ENCODE data around the gene SPPL3.
"Not testable (repeated sequence)": the region's sequence is repeated elsewhere in the genome, so short reads cannot be mapped to it uniquely, and the experiment has no call there.

Gene SPPL3, protein sequence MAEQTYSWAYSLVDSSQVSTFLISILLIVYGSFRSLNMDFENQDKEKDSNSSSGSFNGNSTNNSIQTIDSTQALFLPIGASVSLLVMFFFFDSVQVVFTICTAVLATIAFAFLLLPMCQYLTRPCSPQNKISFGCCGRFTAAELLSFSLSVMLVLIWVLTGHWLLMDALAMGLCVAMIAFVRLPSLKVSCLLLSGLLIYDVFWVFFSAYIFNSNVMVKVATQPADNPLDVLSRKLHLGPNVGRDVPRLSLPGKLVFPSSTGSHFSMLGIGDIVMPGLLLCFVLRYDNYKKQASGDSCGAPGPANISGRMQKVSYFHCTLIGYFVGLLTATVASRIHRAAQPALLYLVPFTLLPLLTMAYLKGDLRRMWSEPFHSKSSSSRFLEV

DNA sequence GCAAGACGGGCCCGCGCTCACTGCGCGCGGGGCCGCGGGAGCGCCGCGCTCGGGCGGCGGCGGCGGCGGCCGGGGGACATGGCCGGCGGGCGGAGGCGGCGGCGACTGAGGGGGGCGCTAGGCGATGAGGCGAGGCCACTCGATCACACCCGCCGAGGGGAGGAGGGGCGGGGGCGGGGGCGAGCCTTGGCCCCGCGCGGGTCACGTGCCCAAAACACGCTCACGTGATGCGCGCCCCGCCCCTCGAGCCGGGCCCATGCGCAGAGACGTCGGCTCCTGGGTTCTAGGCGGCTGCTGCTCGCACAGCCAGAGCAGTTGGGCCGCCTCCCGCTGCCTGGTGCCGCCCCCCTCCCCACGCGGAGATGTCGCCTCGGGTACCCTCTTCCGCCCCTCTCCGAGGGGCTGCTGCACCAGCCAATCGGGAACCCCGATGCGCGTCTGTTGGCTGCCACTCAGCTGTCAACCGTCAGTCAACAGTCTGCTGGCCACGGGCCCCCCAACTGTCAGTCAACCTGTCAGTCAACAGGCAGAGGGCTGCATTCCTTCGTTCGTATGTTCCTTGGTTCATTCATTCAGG lies at the start of gene SPPL3:
Gene SPPL3, minus strand, starts transcription at position 162 of the 577 bp plus-strand sequence. CDS start 491 bp downstream, outside the sequence.
- peak; percentile 29 to 96 (median 84) for DNase-seq

DNA sequence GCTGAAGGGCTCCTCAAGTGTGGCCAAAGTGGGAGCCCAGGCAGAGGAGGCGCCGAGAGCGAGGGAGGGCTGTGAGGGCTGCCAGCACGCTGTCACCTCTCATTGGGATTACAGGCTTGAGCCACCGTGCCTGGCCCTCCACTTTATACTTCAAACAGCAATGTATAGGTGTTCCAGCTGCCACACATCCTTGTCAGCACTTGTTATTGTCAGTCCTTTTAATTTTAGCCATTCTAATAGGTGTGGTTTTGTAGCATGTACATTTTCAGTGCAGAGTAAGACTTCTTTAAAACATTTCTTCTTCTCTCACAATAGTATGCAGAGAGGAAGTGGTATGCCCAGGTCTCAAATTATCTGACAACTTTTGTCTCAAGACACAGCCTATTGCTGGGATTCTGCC lies 46.6 kb upstream of the SPPL3 start:
- DNase-seq: no peak

DNA sequence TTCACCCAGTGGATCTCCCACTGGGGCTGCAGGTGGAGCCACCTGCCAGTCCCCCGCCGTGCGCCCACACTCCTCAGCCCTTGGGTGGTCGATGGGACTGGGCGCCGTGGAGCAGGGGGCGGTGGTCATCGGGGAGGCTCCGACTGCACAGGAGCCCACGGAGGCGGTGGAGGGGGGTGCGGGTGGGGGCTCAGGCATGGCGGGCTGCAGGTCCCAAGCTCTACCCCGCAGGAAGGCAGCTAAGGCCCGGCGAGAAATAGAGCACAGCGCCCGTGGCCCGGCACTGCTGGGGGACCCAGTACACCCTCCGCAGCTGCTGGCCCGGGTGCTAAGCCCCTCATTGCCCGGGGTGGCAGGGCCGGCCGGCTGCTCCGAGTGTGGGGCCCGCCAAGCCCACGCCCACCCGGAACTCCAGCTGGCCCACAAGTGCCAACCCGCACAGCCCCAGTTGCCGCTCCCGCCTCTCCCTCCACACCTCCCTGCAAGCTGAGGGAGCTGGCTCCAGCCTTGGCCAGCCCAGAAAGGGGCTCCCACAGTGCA lies 46.2 kb upstream of the SPPL3 start:
- DNase-seq: not testable (repeated sequence)

DNA sequence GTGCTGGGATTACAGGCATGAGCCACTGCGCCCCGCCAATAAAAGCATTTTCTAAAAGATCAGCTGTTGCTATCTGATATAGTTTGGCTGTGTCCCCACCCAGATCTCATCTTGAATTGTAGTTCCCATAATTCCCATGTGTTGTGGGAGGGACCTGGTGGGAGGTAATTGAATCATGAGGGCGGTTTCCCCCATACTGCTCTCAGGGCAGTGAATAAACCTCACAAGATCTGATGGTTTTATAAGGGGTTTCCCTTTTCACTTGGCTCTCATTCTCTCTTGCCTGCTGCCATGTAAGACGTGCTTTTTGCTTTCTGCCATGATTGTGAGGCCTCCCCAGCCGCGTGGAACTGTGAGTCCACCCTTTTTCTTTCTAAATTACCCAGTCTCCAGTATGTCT lies 41.4 kb upstream of the SPPL3 start:
- not testable (repeated sequence) for DNase-seq

DNA sequence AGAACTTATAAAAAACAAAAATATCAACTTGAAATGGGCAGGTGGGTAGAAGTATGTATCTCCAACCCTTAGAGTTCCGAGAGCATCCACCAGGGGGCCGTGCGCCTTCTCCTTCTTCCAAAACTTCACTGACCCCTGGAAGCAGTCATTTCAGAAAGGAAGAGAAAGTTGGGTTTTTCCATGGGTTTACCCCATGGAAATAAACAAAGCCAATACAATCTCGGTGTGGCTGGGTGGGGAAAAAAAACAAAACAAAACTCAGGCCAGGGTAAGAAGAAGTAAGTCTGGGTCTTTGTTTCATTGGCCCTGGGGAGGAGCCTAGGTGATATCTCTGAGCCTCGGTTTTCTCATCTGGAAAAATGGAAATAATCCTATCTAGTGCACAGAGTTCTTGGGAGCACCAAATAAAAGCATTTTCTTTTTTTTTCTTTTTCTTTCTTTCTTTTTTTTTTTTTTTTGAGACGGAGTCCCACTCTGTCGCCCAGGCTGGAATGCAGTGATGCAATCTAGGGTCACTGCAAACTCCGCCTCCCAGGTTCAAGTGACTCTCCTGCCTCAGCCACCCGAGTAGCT lies 40.6 kb upstream of the SPPL3 start:
- DNase-seq: peak in 3 of 14 donors; percentile 0 to 5 (median 2)

DNA sequence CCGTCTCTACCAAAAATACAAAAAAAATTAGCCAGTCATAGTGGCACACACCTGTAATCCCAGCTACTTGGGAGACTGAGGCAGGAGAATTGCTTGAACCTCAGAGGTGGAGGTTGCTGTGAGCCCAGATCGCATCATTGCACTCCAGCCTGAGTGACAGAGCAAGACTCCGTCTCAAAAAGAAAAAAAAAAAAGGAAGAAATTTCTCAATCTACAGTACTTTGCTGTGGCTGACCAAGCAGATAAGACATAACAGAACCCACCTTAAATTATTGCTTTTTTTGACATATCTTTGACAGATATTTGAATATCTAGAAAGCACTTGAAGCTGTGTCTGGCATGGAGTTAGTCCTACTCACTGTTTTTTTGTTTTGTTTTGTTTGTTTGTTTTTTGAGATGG lies 39.3 kb upstream of the SPPL3 start:
- DNase-seq: no peak

DNA sequence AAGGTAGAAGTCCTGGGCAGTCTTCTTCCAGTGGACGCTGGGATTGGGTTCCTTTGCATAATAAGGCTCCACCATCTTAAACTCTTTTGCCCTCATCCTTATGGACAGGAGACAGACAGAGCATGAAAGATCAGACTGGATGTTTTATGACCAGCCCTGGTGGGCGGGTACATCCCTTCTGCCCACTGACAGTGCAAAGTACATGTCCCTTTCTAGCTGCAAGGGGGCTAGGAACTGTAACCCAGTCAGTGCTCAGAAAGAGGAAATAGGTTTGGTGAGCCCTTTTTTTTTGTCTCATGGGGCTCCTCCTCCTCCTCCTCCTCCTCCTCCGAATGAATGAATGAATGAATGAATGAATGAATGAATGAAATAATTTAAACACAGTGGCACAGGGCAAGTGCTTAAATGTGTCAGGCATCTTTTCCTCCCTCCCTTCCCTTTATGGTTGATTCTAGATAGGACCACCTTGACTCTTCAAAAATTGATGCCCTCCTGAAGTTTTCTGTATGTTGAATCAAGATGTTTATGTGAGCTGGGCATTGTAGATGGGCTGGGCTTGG lies 37.8 kb upstream of the SPPL3 start:
- DNase-seq: no peak

DNA sequence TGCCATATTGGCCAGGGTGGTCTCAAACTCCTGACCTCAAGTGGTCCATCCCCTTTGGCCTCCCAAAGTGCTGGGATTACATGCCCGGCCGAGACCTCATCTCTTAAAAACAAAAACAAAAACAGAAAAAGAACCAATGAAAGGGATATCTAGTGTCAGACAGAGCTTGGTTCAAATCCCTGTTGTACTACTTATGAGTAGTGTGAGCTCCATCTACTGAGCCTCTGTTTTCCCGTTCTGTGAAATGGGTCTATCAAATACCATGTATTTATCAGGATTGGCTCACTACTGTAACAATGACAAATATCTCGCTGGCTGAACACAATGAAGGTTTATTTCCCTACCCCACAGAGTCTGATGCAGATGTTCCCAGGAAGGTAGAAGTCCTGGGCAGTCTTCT lies 37.3 kb upstream of the SPPL3 start:
- no peak for DNase-seq

DNA sequence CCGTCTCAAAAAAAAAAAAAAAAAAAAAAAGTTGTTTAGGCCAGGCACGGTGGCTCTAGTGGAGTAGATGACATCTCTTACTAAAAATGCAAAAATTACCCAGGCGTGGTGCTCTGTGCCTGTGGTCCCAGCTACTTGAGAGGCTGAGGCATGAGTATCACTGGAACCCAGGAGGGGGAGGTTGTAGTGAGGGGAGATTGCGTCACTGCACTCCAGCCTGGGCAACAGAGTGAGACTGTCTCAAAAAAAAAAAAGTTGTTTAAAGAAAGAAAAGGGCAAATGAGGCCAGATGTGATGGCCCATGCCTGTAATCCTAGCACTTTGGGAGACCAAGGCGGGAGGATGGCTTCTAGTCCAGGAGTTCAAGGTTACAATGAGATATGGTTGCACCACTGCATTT lies 36.6 kb upstream of the SPPL3 start:
- DNase-seq: no peak

DNA sequence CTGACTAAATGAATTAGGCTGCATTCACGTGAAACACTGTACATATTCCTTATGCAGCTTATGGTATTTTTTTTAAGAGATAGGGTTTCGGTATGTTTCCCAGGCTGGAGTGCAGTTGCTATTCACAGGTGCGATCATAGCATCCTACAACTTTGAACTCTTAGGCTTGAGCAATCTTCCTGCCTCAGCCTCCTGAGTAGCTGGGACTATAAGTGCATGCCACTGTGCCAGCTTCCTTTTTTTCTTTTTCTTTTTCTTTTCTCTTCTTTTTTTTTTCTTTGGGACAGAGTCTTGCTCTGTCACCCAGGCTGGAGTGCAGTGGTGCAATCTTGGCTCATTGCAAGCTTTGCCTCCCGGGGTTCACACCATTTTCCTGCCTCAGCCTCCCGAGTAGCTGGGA lies 35.8 kb upstream of the SPPL3 start:
- no peak for DNase-seq

DNA sequence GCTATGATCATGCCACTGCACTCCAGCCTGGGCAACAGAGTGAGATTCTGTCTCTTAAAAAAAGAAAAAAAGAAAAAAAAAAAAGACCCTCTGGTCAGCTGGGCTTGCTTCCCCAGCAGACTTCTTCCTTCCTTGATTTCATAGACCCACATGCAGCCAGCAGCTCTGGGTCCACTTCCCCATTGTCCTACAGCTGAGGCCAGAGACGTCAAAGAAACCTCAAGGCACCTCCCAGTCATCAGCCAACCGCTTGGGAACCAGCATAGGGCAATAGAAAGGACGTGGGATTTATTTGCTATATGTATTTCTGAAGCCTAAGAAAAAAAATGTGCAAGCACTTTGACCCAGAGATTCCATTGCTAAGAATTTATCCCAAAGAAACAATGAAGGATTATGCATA lies 35.4 kb upstream of the SPPL3 start:
- peak in 7 of 14 donors; percentile 1 to 55 (median 17) for DNase-seq

DNA sequence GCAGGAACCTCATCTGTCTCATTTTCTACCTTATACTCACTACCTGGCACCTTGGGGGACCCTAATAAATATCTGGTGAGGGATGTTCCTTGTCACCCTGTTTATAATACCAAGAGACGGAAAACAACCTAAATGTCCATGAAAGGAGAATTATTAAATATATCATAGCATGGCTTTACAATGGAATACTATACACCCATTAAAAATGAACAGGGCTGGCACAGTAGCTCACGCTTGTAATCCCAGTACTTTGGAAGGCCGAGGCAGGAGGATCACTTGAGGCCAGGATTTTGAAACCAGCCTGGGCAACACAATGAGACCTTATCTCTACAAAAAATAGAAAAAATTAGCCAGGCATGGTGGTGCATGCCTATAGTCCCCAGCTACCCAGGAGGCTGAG lies 34.3 kb upstream of the SPPL3 start:
- DNase-seq: no peak

DNA sequence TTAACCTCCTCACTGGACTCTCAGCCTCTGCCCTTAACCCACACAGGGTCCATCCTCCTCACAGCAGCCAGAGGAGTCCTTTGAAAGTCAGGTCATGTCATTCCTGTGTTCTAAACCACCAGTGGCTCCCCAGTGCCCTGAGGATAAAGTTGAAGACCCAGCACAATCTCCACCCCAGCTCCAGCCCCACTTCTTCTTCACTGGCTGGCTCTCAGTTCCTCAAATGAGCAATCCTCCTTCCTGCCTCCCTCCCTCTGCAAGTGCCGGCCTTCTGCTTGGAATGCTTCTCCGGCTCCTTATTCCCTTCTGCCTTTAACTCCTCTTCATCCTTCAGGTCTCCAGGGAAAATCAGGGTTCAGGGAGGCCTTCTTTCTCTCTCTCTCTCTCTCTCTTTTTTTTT lies 32.0 kb upstream of the SPPL3 start:
- DNase-seq: peak in 6 of 14 donors; percentile 2 to 21 (median 6)

DNA sequence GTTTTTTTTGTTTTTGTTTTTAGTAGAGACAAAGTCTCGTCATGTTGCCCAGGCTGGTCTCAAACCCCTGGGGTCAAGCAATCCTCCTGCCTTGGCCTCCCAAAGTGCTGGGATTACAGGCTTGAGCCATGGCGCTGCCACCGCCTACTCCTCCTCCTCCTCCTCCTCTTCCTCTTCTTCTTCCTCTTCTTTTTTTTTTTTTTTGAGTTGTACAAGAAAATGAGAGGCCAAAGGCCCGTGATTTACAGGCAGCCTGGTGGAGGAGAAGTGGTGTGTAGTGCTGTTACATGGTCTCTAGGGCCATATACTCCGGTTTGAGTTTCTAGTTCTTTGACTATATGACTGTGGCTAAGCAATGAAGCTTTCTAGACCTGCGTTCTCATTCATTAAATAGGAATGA lies 29.6 kb upstream of the SPPL3 start:
- no peak for DNase-seq

DNA sequence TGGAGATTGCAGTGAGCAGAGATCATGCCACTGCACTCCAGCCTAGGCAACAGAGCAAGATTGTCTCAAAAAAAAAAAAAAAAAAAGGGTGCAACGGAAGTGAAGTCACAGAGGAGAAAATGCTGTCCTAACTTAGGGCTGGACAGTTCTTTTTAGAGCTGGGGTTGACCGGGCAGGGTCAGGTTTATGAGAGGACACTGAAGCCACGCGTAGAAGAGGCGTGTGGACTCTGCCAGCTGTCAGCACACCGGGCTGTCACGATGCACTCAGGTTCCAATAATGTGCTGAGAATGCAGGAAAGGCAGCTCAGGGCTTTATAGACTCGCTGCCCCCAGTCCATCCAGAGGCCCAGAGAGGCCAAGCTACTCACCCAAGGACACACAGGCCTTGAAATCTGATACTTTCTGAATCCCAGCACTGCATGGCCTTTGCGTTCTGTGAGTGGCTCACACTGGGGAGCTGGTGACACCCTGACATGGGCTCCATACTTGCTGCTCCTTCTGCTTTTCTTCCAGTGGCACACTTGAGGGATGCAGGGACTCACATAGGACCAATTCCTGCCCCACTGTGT lies 28.9 kb upstream of the SPPL3 start:
- no peak for DNase-seq

DNA sequence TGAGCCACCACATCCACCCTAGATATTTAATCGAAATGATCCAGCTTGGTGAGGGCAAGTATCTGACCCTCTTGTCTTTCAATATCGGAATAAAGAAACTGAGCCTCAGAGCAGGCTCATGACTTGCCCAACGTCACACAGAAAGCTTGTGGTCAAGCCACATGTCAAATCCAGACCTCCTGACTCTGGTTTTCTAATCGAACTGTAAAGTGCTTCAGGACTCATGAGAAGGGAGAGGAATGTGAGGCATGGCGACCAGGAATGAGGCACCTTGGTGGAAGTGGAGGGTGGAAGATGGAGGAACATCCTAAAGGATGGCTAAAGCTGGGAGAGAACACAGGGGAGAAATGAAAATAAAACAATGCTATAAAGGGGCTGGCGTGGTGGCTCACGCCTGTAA lies 27.9 kb upstream of the SPPL3 start:
- DNase-seq: no peak

DNA sequence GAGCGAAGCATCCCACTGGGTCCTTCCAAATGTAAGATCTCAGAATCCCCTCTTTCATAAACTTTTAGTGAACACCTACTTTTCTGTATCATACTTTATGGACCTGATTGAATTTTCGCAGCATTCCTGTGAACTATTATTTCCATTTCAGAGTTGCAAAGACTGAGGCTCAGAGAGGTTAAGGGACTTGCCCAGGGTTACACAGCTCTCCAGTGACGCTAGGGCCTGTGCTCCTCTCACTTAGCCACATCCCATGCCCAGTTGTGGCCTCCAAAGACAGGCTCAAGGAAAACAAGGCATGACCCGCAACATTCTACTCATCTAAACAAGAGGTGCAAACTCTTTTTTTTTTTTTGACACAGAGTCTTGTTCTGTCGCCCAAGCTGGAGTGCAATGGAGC lies 25.9 kb upstream of the SPPL3 start:
- DNase-seq: no peak

DNA sequence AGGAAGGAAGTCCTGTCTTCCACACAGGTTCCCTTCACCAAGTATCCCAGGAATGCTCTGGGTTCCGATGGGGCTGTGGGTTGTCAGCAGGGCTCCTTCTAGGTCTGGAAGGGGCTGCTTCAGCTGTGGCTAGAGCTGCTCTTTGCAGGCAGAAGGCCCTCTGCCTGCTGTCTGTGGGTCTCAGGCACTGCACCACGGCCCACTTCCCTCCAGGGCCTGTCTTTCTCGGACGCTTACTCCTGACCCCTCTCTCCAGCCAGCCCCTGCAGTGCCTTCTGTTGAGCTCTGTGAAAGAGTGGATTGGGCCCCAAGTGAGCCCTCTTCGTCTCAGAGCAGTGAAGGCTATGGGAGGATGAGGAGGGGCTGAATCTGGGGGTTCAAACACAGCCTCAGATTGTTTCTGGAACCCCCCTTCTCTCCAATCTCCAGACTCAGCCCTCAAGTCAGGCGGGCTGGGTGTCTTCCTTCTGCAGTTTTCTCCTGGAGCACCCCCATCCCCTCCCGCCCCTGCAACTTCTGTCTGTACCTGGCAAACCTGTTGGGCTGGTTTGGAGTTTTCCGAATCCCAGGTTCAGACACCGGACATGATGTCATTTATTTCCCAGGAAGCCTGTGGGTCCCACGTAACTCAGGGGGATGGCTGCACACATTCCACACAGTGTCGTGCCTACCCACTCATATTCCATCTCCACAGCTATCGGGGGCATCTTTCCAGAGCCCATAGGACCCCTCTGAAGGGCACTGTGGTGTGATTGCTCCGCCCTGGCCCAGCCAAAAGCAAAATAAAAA lies 24.9 kb upstream of the SPPL3 start:
- no peak for DNase-seq

DNA sequence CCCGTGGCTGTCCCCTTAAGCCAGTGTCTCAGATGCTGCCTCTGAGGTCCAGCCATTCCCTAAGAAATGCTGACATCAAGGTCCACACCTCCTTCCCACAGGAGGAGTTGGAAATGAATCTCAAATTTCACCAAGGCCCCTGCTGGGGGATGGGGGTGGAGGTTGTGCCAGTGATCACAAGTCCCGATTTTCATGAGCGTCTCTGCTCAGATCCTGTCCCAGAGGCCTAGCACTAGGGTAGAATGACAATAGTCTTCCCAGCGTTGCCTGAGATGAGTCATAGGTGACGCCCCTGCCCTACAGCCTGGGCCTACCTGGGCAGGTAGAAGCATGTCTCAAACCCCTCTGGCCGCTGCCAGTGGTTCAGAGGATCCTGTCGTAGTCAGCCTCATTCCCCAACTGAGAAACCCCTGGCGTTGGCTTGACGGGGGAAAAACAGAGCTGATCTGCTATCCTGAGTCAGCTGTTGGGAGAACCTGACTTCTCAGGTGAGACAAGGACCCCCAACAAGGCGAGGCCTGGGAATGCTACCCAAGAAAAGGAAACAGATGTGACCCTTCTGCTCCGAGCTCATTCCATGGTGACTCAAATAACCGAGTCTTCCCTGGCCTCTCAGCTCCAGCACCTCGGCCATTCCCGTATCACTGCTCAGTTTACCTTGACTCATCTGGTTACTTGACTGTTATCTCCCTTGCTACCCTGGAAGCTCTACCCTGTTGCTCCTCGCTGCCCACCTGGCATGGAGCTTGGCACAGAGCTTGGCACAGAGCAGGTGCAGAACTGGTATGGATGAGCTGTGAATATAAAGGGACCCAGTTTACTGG lies 21.8 kb upstream of the SPPL3 start:
- DNase-seq: no peak

DNA sequence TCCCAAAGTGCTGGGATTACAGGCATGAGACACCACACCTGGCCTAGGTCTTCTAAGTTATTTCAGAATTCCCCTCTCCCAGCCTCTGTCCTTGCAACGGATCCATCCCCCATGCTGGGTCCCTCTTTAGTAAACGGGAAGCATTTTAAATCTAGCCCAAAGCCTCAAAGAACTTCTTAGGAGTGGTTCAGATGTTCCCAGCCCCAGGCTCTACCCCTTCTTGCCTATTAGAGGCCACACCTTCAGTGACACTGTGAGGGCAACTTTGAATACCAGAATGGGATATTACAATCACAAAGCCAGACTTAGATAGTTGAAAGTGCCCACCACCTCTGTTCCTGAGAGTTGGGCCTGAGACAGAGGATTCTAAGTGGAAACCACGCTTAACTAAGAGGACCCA lies 18.1 kb upstream of the SPPL3 start:
- no peak for DNase-seq

DNA sequence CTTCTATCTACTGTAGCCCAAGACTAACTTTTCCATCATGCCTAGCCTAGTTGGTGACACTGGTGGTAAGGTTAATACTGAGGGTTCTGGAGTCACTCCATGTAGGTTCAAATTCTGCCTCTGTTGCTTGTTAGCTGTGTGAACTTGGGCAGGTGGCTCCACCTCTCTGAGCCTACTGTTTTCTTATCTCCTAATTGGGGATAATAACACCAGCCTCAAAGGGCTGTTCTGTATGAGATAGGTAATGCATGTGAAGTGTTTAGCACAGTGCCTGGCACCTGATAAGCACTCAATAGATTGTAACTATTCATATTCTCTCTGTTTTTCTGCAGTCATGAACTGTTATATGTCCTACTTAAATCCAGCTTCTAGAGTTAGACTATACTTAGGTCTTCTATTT lies 17.5 kb upstream of the SPPL3 start:
- DNase-seq: no peak

Data from C1 segment of cervical spinal cord (tissue), 14 donors.